ENCODE measurements around the gene APLP1.

APLP1 gene

DNA sequence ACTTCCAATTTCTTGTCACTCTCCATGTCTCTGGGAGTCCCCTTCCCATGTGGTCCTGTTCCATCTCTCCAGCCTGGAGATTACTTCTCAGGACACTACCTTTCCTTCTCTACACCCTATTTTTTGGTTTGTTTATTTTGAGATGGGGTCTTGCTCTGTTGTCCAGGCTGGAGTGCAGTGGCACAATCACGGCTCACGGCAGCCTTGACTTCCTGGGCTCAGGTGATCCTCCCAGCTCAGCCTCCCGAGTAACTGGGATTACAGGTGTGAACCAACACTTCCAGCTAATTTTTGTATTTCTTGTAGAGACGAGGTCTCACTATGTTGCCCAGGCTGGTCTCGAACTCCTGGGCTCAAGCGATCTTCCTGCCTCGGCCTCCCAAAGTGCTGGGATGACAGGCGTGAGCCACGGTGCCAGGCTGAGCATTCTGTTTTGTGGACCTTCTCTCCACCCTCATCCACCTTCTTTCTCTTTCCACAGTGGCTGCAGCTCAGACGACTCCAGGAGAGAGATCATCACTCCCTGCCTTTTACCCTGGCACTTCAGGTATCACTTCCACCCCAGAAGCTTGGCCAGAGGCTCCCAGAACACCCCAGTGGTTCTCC is 34.6 kb downstream of the APLP1 start:
- Histone ChIP-seq H3K4me2 (ENCODE audit: low read length, poor library complexity, severe bottlenecking) (peak overlapping the region; percentile 63), H2AK5ac (ENCODE audit: low read length, severe bottlenecking) (no peak overlapping the region), H3K18ac (ENCODE audit: low read depth in 1 of 2, low read length in 2 of 2) (peak overlapping the region; percentile 87 to 89), H3K4ac (ENCODE audit: low read depth in 1 of 2, low read length in 2 of 2) (peak overlapping the region; percentile 46 to 95), H2AFZ (ENCODE audit: low read depth, low read length) (peak overlapping the region; percentile 29), H2BK12ac (ENCODE audit: low read length in 2 of 2) (peak overlapping the region; percentile 79 to 88), H4K8ac (ENCODE audit: low read length) (peak overlapping the region; percentile 95), H4K91ac (ENCODE audit: low read length) (peak overlapping the region; percentile 57), H2BK15ac (ENCODE audit: low read depth, poor library complexity, severe bottlenecking) (peak overlapping the region; percentile 62), H2BK120ac (ENCODE audit: low read depth, low read length) (peak overlapping the region; percentile 62), H3K4me1 (ENCODE audit: control insufficient read depth, insufficient read depth, low read depth, low read length) (peaks cover 27% of the 10 kb centered on the region), H3K9ac (ENCODE audit: low read length) (peak overlapping the region; percentile 57), H3K27ac (ENCODE audit: low read length, poor library complexity, severe bottlenecking) (no peak overlapping the region), H2BK5ac (ENCODE audit: low read depth, low read length, poor library complexity, severe bottlenecking) (no peak overlapping the region), H3K9me3 (ENCODE audit: control insufficient read depth, low read length) (no peaks in the 10 kb centered on the region), H3K27me3 (ENCODE audit: control insufficient read depth in 1 of 2, insufficient read depth in 1 of 2, low read length in 2 of 2) (no peaks in the 10 kb centered on the region), H3K36me3 (ENCODE audit: control insufficient read depth in 1 of 2, insufficient read depth in 2 of 2, low read depth in 1 of 2, low read length in 2 of 2) (no peaks in the 10 kb centered on the region), H3K23ac (ENCODE audit: low read length in 2 of 2) (no peak overlapping the region), H3K4me3 (ENCODE audit: insufficient read depth in 1 of 2, low read depth in 1 of 2, low read length in 2 of 2) (peak overlapping the region; percentile 20 to 37), H3K14ac (ENCODE audit: low read length in 2 of 2) (no peak overlapping the region), H3K79me1 (replicated peaks; ENCODE audit: low read length, poor library complexity, severe bottlenecking) (peaks cover 10% of the 10 kb centered on the region)
- 83% methylated on average over 10 of the region's 10 CpGs for WGBS
- no peak for DNase-seq

DNA sequence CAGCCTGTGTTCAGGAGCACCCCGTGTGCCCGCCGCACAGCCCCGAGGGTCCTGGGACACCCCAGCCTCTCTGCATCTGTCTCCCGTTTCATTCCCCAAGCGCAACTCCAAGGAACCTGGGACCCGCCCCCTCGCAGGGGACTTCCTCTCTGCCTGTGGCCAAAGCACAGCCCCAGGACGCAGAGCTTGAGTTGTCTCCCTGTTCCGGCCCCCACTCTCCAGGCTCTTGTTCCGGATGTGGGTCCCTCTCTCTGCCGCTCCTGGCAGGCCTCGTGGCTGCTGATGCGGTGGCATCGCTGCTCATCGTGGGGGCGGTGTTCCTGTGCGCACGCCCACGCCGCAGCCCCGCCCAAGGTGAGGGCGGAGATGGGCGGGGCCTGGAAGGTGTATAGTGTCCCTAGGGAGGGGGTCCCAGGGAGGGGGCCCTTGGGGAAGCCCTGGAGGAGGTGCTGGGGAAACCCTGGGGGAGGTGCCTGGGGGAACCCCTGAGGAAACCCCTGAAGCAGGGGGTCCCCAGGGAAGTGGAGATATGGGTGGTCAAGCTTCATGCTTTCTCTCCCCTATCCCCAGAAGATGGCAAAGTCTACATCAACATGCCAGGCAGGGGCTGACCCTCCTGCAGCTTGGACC is 35.3 kb downstream of the APLP1 start:
- H3K23ac ChIP-seq (ENCODE audit: low read length in 2 of 2), result no peak overlapping the region
- H2AFZ ChIP-seq (ENCODE audit: low read depth, low read length), result peak overlapping the region; percentile 29
- peak overlapping the region; percentile 62 for H2BK15ac ChIP-seq (ENCODE audit: low read depth, poor library complexity, severe bottlenecking)
- peak overlapping the region; percentile 95 for H4K8ac ChIP-seq (ENCODE audit: low read length)
- H3K79me1 ChIP-seq (replicated peaks; ENCODE audit: low read length, poor library complexity, severe bottlenecking), result peaks cover 5% of the 10 kb centered on the region
- H3K4me1 ChIP-seq (ENCODE audit: control insufficient read depth, insufficient read depth, low read depth, low read length), result peaks cover 23% of the 10 kb centered on the region
- H3K9ac ChIP-seq (ENCODE audit: low read length), result peak overlapping the region; percentile 57
- no peaks in the 10 kb centered on the region for H3K9me3 ChIP-seq (ENCODE audit: control insufficient read depth, low read length)
- H2BK120ac ChIP-seq (ENCODE audit: low read depth, low read length), result peak overlapping the region; percentile 64
- H3K18ac ChIP-seq (ENCODE audit: low read depth in 1 of 2, low read length in 2 of 2), result peak overlapping the region; percentile 87 to 89
- peak overlapping the region; percentile 61 to 88 for H2BK12ac ChIP-seq (ENCODE audit: low read length in 2 of 2)
- peak overlapping the region; percentile 57 for H4K91ac ChIP-seq (ENCODE audit: low read length)
- DNase-seq, result peak; percentile 83
- H3K14ac ChIP-seq (ENCODE audit: low read length in 2 of 2), result no peak overlapping the region
- H3K4ac ChIP-seq (ENCODE audit: low read depth in 1 of 2, low read length in 2 of 2), result peak overlapping the region; percentile 46 to 95
- H3K4me3 ChIP-seq (ENCODE audit: insufficient read depth in 1 of 2, low read depth in 1 of 2, low read length in 2 of 2), result peak overlapping the region; percentile 20 to 37
- peak overlapping the region; percentile 43 for H2AK5ac ChIP-seq (ENCODE audit: low read length, severe bottlenecking)
- H3K27me3 ChIP-seq (ENCODE audit: control insufficient read depth in 1 of 2, insufficient read depth in 1 of 2, low read length in 2 of 2), result no peaks in the 10 kb centered on the region
- H3K36me3 ChIP-seq (ENCODE audit: control insufficient read depth in 1 of 2, insufficient read depth in 2 of 2, low read depth in 1 of 2, low read length in 2 of 2), result no peaks in the 10 kb centered on the region
- peak overlapping the region; percentile 63 for H3K4me2 ChIP-seq (ENCODE audit: low read length, poor library complexity, severe bottlenecking)
- no peak overlapping the region for H3K27ac ChIP-seq (ENCODE audit: low read length, poor library complexity, severe bottlenecking)
- WGBS, result 5% methylated on average over 24 of the region's 24 CpGs
- peak overlapping the region; percentile 24 for H2BK5ac ChIP-seq (ENCODE audit: low read depth, low read length, poor library complexity, severe bottlenecking)

DNA sequence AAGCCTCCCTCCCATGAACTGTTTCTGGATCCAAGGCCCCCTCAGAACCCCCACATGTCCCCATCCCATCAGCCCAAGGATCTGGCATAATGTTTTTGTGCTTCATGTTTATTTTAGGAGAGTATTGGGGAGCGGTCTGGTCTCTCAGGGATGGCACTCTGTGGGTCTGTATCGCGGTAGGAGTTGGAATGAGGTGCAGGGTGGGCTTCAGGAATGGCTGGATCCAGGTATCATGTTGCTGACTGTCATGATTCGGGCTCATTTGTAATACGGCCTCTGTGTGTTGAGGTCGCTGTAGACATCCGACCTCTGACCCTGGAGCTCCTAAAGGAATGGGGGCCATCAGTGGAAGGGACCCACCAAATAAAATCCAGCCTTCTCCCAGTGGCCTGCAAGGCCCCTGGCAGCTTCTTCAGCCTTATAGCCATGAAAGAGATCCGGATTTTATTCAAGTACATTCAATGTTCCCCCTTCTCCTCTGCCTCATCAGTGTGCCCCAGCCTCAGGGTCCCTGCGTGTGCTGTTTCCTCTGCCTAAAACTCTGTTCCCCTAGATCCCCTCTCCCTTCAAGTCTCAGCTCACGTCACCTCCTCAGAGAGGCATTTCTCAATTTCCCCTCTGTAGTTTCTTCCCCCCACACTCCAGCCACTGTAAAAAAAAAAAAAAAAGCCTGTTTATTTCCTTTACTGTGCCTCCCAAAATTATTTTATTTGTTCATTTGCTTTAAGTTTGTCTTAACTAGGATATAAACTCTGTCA is 36.1 kb downstream of the APLP1 start:
- no peak overlapping the region for H3K27ac ChIP-seq (ENCODE audit: low read length, poor library complexity, severe bottlenecking)
- no peaks in the 10 kb centered on the region for H3K27me3 ChIP-seq (ENCODE audit: control insufficient read depth in 1 of 2, insufficient read depth in 1 of 2, low read length in 2 of 2)
- H2AK5ac ChIP-seq (ENCODE audit: low read length, severe bottlenecking), result no peak overlapping the region
- H2BK15ac ChIP-seq (ENCODE audit: low read depth, poor library complexity, severe bottlenecking), result no peak overlapping the region
- no peak overlapping the region for H3K18ac ChIP-seq (ENCODE audit: low read depth in 1 of 2, low read length in 2 of 2)
- no peak overlapping the region for H2BK120ac ChIP-seq (ENCODE audit: low read depth, low read length)
- peak overlapping the region in 1 of 2 experiments; percentile 75 for H2BK12ac ChIP-seq (ENCODE audit: low read length in 2 of 2)
- no peaks in the 10 kb centered on the region for H3K9me3 ChIP-seq (ENCODE audit: control insufficient read depth, low read length)
- no peak overlapping the region for H4K8ac ChIP-seq (ENCODE audit: low read length)
- H3K4ac ChIP-seq (ENCODE audit: low read depth in 1 of 2, low read length in 2 of 2), result peak overlapping the region in 1 of 2 experiments; percentile 37
- WGBS, result 90% methylated on average over 10 of the region's 10 CpGs
- no peaks in the 10 kb centered on the region for H3K36me3 ChIP-seq (ENCODE audit: control insufficient read depth in 1 of 2, insufficient read depth in 2 of 2, low read depth in 1 of 2, low read length in 2 of 2)
- no peak overlapping the region for H3K4me2 ChIP-seq (ENCODE audit: low read length, poor library complexity, severe bottlenecking)
- no peak for DNase-seq
- no peak overlapping the region for H3K23ac ChIP-seq (ENCODE audit: low read length in 2 of 2)
- H3K14ac ChIP-seq (ENCODE audit: low read length in 2 of 2), result no peak overlapping the region
- H2AFZ ChIP-seq (ENCODE audit: low read depth, low read length), result no peak overlapping the region
- H4K91ac ChIP-seq (ENCODE audit: low read length), result no peak overlapping the region
- H3K9ac ChIP-seq (ENCODE audit: low read length), result no peak overlapping the region
- no peak overlapping the region for H2BK5ac ChIP-seq (ENCODE audit: low read depth, low read length, poor library complexity, severe bottlenecking)
- H3K4me3 ChIP-seq (ENCODE audit: insufficient read depth in 1 of 2, low read depth in 1 of 2, low read length in 2 of 2), result no peak overlapping the region
- no peaks in the 10 kb centered on the region for H3K79me1 ChIP-seq (replicated peaks; ENCODE audit: low read length, poor library complexity, severe bottlenecking)
- H3K4me1 ChIP-seq (ENCODE audit: control insufficient read depth, insufficient read depth, low read depth, low read length), result peaks cover 22% of the 10 kb centered on the region

DNA sequence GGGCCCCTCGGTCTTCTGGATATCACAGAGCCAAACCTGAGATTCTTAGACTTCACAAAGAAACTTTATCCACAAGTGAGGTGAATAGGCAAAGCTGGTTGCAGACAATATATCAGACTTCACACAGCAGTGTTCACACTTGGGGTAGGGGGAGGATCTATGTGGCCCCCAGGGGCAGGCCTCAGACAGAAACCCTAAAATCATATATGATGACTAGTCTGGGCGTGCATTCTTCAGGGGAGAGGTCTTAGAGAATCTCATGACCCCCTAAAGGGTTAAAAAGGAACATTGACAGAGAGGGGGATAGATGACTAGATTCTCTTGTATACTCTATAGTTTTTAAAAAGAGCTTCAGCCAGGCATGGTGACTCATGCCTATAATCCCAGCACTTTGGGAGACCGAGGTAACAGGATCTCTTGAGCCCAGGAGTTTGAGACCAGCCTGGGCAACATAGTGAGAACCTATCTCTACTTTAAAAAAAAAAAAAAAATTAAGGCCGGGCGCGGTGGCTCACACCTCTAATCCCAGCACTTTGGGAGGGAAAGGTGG is 36.9 kb downstream of the APLP1 start:
- Histone ChIP-seq H3K4ac (ENCODE audit: low read depth in 1 of 2, low read length in 2 of 2) (no peak overlapping the region), H3K23ac (ENCODE audit: low read length in 2 of 2) (no peak overlapping the region), H3K79me1 (replicated peaks; ENCODE audit: low read length, poor library complexity, severe bottlenecking) (no peaks in the 10 kb centered on the region), H4K8ac (ENCODE audit: low read length) (no peak overlapping the region), H3K36me3 (ENCODE audit: control insufficient read depth in 1 of 2, insufficient read depth in 2 of 2, low read depth in 1 of 2, low read length in 2 of 2) (no peaks in the 10 kb centered on the region), H3K4me1 (ENCODE audit: control insufficient read depth, insufficient read depth, low read depth, low read length) (peaks cover 22% of the 10 kb centered on the region), H3K4me3 (ENCODE audit: insufficient read depth in 1 of 2, low read depth in 1 of 2, low read length in 2 of 2) (no peak overlapping the region), H3K14ac (ENCODE audit: low read length in 2 of 2) (no peak overlapping the region), H2AFZ (ENCODE audit: low read depth, low read length) (no peak overlapping the region), H3K9me3 (ENCODE audit: control insufficient read depth, low read length) (no peaks in the 10 kb centered on the region), H3K27me3 (ENCODE audit: control insufficient read depth in 1 of 2, insufficient read depth in 1 of 2, low read length in 2 of 2) (no peaks in the 10 kb centered on the region), H3K9ac (ENCODE audit: low read length) (no peak overlapping the region), H3K27ac (ENCODE audit: low read length, poor library complexity, severe bottlenecking) (no peak overlapping the region), H3K4me2 (ENCODE audit: low read length, poor library complexity, severe bottlenecking) (no peak overlapping the region), H2BK120ac (ENCODE audit: low read depth, low read length) (no peak overlapping the region), H2BK12ac (ENCODE audit: low read length in 2 of 2) (peak overlapping the region in 1 of 2 experiments; percentile 12), H2BK5ac (ENCODE audit: low read depth, low read length, poor library complexity, severe bottlenecking) (no peak overlapping the region), H4K91ac (ENCODE audit: low read length) (no peak overlapping the region), H2BK15ac (ENCODE audit: low read depth, poor library complexity, severe bottlenecking) (peak overlapping the region; percentile 37), H2AK5ac (ENCODE audit: low read length, severe bottlenecking) (no peak overlapping the region), H3K18ac (ENCODE audit: low read depth in 1 of 2, low read length in 2 of 2) (no peak overlapping the region)
- DNase-seq, result peak; percentile 48
- WGBS, result 76% methylated on average over 6 of the region's 6 CpGs

Measured in mesenchymal stem cell (in vitro differentiated cells and primary cell).